ENCODE data around the gene WRAP53.

The WRAP53 gene

GRCh38 chr17:7652388-7653356 is 35.6 kb upstream of the WRAP53 start:
- Histone ChIP-seq H3K36me3 (ENCODE audit: insufficient read depth, low read length) (no peaks in the 10 kb centered on the region), H3K9ac (ENCODE audit: low read depth, low read length, poor library complexity, severe bottlenecking) (no peak overlapping the region), H4K20me1 (ENCODE audit: insufficient read depth, low read length, poor library complexity, severe bottlenecking) (no peaks in the 10 kb centered on the region), H3F3A (ENCODE audit: low read depth) (no peaks in the 10 kb centered on the region), H3K79me2 (ENCODE audit: insufficient read depth, low read length) (no peaks in the 10 kb centered on the region), H3K27me3 (ENCODE audit: insufficient read depth, low read length, poor library complexity, severe bottlenecking) (no peaks in the 10 kb centered on the region), H3K4me3 (ENCODE audit: low read length, poor library complexity, severe bottlenecking) (no peak overlapping the region), H3K9me3 (ENCODE audit: insufficient read depth, low read depth, low read length) (no peaks in the 10 kb centered on the region), H3K9me2 (replicated peaks; ENCODE audit: low read depth, low read length) (no peaks in the 10 kb centered on the region), H3K4me2 (ENCODE audit: low read depth, low read length, poor library complexity, severe bottlenecking) (no peak overlapping the region), H2AFZ (ENCODE audit: low read length) (no peak overlapping the region), H3K4me1 (ENCODE audit: insufficient read depth, low read length, poor library complexity, severe bottlenecking) (no peaks in the 10 kb centered on the region)
- no peak for TF ChIP-seq EZH2phosphoT487 (IDR thresholded peaks at IDR 0.05; ENCODE audit: borderline replicate concordance)
- TF ChIP-seq CTCF (conservative IDR thresholded peaks at IDR 0.05; ENCODE audit: low read length): no peak

GRCh38 chr17:7654832-7655540 is 33.3 kb upstream of the WRAP53 start:
- no peak for TF ChIP-seq EZH2phosphoT487 (IDR thresholded peaks at IDR 0.05; ENCODE audit: borderline replicate concordance)
- no peak for TF ChIP-seq CTCF (conservative IDR thresholded peaks at IDR 0.05; ENCODE audit: low read length)
- Histone ChIP-seq H3K9me2 (replicated peaks; ENCODE audit: low read depth, low read length) (no peaks in the 10 kb centered on the region), H2AFZ (ENCODE audit: low read length) (no peak overlapping the region), H3K4me2 (ENCODE audit: low read depth, low read length, poor library complexity, severe bottlenecking) (no peak overlapping the region), H3K36me3 (ENCODE audit: insufficient read depth, low read length) (no peaks in the 10 kb centered on the region), H3K9me3 (ENCODE audit: insufficient read depth, low read depth, low read length) (no peaks in the 10 kb centered on the region), H3K79me2 (ENCODE audit: insufficient read depth, low read length) (no peaks in the 10 kb centered on the region), H3K9ac (ENCODE audit: low read depth, low read length, poor library complexity, severe bottlenecking) (no peak overlapping the region), H4K20me1 (ENCODE audit: insufficient read depth, low read length, poor library complexity, severe bottlenecking) (no peaks in the 10 kb centered on the region), H3F3A (ENCODE audit: low read depth) (no peaks in the 10 kb centered on the region), H3K27me3 (ENCODE audit: insufficient read depth, low read length, poor library complexity, severe bottlenecking) (no peaks in the 10 kb centered on the region), H3K4me1 (ENCODE audit: insufficient read depth, low read length, poor library complexity, severe bottlenecking) (no peaks in the 10 kb centered on the region), H3K4me3 (ENCODE audit: low read length, poor library complexity, severe bottlenecking) (no peak overlapping the region)

GRCh38 chr17:7655541-7655840 is 32.8 kb upstream of the WRAP53 start:
- Histone ChIP-seq H2AFZ (ENCODE audit: low read length) (no peak overlapping the region), H3F3A (ENCODE audit: low read depth) (no peaks in the 10 kb centered on the region), H3K79me2 (ENCODE audit: insufficient read depth, low read length) (no peaks in the 10 kb centered on the region), H4K20me1 (ENCODE audit: insufficient read depth, low read length, poor library complexity, severe bottlenecking) (no peaks in the 10 kb centered on the region), H3K36me3 (ENCODE audit: insufficient read depth, low read length) (no peaks in the 10 kb centered on the region), H3K4me3 (ENCODE audit: low read length, poor library complexity, severe bottlenecking) (no peak overlapping the region), H3K9me2 (replicated peaks; ENCODE audit: low read depth, low read length) (no peaks in the 10 kb centered on the region), H3K9me3 (ENCODE audit: insufficient read depth, low read depth, low read length) (no peaks in the 10 kb centered on the region), H3K9ac (ENCODE audit: low read depth, low read length, poor library complexity, severe bottlenecking) (no peak overlapping the region), H3K4me2 (ENCODE audit: low read depth, low read length, poor library complexity, severe bottlenecking) (no peak overlapping the region), H3K27me3 (ENCODE audit: insufficient read depth, low read length, poor library complexity, severe bottlenecking) (no peaks in the 10 kb centered on the region), H3K4me1 (ENCODE audit: insufficient read depth, low read length, poor library complexity, severe bottlenecking) (no peaks in the 10 kb centered on the region)
- no peak for TF ChIP-seq CTCF (conservative IDR thresholded peaks at IDR 0.05; ENCODE audit: low read length)
- no peak for TF ChIP-seq EZH2phosphoT487 (IDR thresholded peaks at IDR 0.05; ENCODE audit: borderline replicate concordance)

All from Loucy (cell line).